DMS79 treated with DMSO at 0.1 percent for 48 hours (cell line): ENCODE measurements around the gene ARMH3.

Experiments used
- DNase-seq: peaks from one replicate; lab custom pipeline; 2025; lab: John Stamatoyannopoulos, UW

ARMH3 gene

GRCh38 chr10:101851411-101852116 lies 204.4 kb downstream of the ARMH3 start:
- no peak for DNase-seq

- DNase-seq = no peak
These were observed 205.2 kb downstream of the ARMH3 start for GRCh38 chr10:101850749-101851148.

- DNase-seq = no peak
These were observed 207.1 kb downstream of the ARMH3 start for GRCh38 chr10:101848894-101849351.

GRCh38 chr10:101848408-101848807 lies 207.6 kb downstream of the ARMH3 start:
- no peak for DNase-seq

GRCh38 chr10:101845893-101846292 lies 210.1 kb downstream of the ARMH3 start:
- no peak for DNase-seq

GRCh38 chr10:101843032-101844021 lies 212.6 kb downstream of the ARMH3 start, which contains the start of gene KCNIP2:
Gene KCNIP2 (minus strand): TSS chr10:101843800. CDS start chr10:101843568, 232 bp downstream.
- peak; percentile 4 for DNase-seq

- no peak for DNase-seq
These were observed 214.1 kb downstream of the ARMH3 start for GRCh38 chr10:101841826-101842225.

- peak; percentile 34 for DNase-seq
These were observed 215.1 kb downstream of the ARMH3 start for GRCh38 chr10:101840741-101841453.

- DNase-seq = peak; percentile 21
These were observed 215.8 kb downstream of the ARMH3 start for GRCh38 chr10:101840102-101840684.

GRCh38 chr10:101839416-101840063 lies 216.4 kb downstream of the ARMH3 start:
- DNase-seq = peak; percentile 11

GRCh38 chr10:101839002-101839401 lies 217.0 kb downstream of the ARMH3 start:
- no peak for DNase-seq

GRCh38 chr10:101838416-101838970 lies 217.5 kb downstream of the ARMH3 start:
- DNase-seq = no peak

GRCh38 chr10:101837748-101838147 lies 218.2 kb downstream of the ARMH3 start:
- DNase-seq = no peak

GRCh38 chr10:101835362-101835761 lies 220.6 kb downstream of the ARMH3 start:
- DNase-seq = no peak

- no peak for DNase-seq
These were observed 221.6 kb downstream of the ARMH3 start for GRCh38 chr10:101834341-101834740.

GRCh38 chr10:101833466-101833865 lies 222.5 kb downstream of the ARMH3 start:
- DNase-seq = no peak

- DNase-seq = no peak
These were observed 223.6 kb downstream of the ARMH3 start for GRCh38 chr10:101832325-101832771.

GRCh38 chr10:101831169-101831811 lies 224.7 kb downstream of the ARMH3 start:
- DNase-seq = no peak

- DNase-seq = peak; percentile 6
These were observed 225.4 kb downstream of the ARMH3 start for GRCh38 chr10:101830322-101831168.
